GM21619 (cell line): ENCODE data around the gene LRRIQ1.
"Not testable (repeated sequence)": the region's sequence is repeated elsewhere in the genome, so short reads cannot be mapped to it uniquely, and the experiment has no call there.

Experiments used
- ATAC-seq: cut with Tn5 transposase; IDR thresholded peaks from one replicate; pipeline ENCODE4 v1.9.1; 2021; ENCODE audit not compliant: unreplicated experiment

LRRIQ1 gene

DNA sequence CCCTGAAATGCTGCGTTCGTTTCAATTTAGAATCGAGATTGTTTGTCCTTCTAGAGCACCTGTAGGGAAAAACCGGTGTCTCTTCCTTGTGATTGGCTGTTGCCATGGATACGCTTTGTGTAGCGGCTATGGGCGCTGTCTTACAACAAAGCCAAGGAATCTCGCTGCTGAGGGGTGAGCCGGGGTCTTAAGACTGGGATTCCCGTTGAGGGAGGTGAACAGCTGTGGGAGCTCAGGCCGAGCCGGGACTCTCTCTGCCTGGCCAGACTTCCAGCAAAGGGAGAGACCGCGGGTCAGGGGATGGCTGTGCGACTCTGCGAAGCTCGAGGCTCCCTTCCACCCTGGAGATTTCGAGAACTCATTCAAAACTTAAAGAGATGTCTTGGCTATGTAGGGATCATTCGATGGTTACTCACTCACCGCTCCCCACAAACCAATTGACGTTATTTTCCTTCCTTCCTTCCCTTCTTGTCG lies at the start of gene LRRIQ1, which contains the start of gene TSPAN19:
Gene LRRIQ1, plus strand, starts transcription at position 118 of the 474 bp plus-strand sequence. CDS start 1,826 bp downstream, outside the sequence.
Gene TSPAN19, minus strand, starts transcription at position 44 of the 474 bp plus-strand sequence. CDS start 6,331 bp downstream, outside the sequence.
- peak; percentile 96 for ATAC-seq

DNA sequence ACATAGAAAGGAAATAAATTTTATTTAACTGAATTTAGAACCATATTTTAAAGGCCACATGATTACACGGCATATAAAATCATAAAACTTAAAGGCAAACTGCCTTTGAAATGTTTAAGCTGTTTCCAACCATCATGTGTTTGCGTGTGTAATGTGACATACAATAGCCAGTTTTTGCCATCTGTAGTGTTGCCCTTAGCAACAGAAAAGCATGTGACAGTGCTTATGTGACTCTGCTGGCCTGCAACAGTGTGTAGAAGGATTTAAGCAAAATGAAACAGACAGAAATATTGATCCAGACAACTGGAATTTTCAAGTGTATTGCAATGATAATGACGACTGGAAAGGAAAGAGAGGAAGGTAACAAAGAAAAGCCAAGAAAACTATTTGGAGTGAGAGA lies 49.6 kb upstream of the LRRIQ1 start:
- no peak for ATAC-seq

DNA sequence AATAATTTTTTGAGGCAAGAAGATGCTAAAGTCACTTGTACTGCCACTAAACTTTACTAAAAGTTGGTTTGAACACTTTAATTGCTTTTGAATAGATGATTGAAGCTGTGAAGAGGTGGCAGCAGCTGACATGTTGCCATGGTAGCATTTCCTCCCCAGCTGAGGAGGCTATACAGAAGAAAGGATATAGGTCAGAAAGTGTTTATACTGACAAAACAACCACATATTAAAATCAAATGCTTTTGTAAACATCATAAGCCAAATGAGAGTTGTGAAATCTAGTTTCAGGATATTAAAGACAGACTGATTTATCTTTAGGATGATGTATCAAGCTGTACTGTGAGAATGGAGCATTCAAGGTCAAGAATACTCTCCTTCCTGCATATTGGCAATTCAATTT lies 41.7 kb upstream of the LRRIQ1 start:
- no peak for ATAC-seq

GRCh38 chr12:84995641-84996040 lies 40.5 kb upstream of the LRRIQ1 start:
- no peak for ATAC-seq

DNA sequence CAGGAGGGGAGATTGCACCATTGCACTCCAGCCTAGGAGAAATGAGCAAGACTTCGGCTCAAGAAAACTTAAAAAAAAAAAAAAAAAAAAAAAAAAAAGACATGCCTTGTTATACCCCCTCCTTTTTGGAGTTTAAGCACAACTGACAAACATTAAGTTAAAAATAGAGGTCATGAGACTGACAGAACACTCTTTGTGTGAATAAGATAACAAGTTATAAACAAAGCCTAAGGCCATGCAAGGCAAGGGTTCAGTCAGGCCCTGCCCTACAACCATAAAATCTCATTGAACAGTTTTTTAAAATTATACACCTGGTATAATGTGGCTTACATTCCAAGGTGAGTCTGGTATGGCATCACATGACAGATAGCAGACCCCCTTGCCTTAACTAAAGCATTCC lies 39.4 kb upstream of the LRRIQ1 start:
- ATAC-seq, result no peak

GRCh38 chr12:84998341-84998740 lies 37.8 kb upstream of the LRRIQ1 start:
- no peak for ATAC-seq

DNA sequence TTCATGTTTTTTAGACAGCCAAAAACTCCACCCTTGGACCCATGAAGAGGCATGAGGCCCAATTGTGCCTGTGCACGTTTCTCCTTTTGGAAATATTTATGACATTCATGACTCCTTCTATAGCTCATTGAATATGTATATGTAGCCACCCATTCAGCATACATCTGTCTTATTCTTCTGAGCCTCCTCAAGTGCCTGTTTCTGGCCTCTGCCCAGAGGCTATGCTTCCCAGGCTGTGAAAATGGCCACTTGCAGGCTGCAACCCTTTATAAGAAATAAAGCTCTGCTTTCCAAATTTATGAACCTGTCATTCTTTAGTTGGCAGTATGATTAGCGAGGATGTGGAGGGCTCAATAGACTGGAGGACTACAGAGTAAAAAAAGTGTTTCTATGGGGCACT lies 35.4 kb upstream of the LRRIQ1 start:
- ATAC-seq, result no peak

DNA sequence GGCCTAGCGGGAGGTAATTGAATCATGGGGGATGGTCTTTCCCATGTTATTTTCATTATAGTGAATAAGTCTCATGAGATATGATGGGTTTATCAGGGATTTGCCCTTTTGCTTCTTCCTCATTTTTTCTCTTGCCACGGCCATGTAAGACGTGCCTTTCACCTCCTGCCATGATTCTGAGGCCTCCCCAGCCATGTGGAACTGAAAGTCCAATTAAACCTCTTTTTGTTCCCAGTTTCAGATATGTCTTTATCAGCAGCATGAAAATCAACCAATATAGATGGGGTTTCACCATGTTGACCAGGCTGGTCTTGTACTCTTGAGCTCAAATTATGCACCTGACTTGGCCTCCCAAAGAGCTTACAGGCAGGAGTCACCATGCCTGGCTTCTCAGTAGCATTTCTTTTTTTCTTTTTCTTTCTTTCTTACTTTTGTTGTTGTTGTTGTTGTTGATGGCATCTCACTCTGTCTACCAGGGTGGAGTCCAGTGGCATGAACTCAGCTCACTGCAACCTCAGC lies 33.3 kb upstream of the LRRIQ1 start:
- no peak for ATAC-seq

GRCh38 chr12:85004204-85004603 lies 31.9 kb upstream of the LRRIQ1 start:
- no peak for ATAC-seq

GRCh38 chr12:85005047-85005446 lies 31.1 kb upstream of the LRRIQ1 start:
- not testable (repeated sequence) for ATAC-seq

DNA sequence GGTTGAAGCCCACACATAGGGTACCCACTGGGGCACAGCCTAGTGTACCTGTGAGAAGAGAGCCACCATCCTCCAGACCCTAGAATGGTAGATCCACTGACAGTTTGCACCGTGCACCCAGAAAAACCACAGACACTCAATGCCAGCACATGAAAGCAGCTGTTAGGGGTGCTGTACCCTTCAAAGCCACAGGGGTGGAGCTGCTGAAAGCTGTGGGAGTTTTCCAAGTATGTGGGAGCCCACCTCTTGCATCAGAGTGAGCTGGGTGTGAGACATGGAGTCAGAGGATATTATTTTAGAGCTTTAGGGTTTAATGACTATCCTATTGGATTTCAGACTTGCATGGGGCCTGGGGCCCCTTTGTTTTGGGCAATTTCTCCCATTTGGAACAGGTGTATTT lies 30.5 kb upstream of the LRRIQ1 start:
- ATAC-seq, result no peak

- ATAC-seq, result no peak
These were observed 29.9 kb upstream of the LRRIQ1 start for GRCh38 chr12:85006206-85006605.

DNA sequence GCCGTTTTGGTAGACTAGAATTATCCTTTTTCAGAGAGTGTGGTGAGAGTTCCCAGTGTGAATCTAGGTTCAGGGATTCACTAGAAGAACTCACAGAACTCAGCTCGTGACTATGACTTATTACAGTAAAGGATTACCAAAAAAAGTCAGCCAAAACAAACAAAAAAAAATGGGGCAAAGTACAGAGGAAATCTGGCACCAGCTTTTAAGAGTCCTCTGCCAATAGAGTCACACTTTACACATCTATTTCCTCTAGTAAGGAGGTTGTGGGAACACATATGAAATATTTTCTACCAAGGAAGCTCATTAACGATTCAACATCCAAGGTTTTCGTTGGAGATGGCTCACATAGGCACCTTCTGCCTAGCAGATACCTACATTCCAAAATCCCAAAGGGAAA lies 28.3 kb upstream of the LRRIQ1 start:
- ATAC-seq, result no peak

DNA sequence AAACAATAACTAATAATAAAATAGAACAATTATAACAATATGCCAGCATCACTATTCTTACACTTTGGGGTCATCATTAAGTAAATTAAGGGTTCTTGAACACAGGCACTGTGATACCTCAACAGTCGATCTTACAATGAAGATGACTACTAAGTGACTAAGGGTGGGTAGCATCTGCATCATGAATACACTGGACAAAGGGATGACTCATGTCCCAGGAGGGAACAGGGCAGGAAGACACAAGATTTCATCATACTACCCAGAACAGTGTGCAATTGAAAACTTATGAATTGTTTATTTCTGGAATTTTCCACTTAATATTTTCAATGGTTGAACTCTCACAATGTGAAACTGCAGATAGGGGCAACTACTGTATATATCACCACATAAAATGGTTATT lies 19.7 kb upstream of the LRRIQ1 start:
- no peak for ATAC-seq

DNA sequence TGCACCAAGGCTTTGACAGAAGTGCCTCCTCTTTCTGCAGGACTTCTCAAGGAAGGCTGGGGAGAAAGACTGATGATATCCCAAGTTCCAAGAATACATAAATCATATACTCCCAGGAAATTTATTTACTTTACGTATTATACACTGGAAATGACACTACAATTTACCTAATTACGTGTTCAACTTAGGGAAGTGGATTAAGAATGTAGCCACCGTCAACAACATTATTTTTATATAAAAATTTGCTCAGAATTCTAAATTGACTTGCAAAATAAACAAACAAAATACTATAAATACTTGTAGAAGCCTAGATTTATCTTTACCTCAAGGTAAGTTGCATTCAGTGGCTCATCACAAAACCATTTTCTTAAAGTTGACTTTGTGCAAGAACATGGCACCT lies 19.0 kb upstream of the LRRIQ1 start:
- ATAC-seq, result no peak

- ATAC-seq, result no peak
These were observed 18.5 kb upstream of the LRRIQ1 start for GRCh38 chr12:85017618-85018017.

DNA sequence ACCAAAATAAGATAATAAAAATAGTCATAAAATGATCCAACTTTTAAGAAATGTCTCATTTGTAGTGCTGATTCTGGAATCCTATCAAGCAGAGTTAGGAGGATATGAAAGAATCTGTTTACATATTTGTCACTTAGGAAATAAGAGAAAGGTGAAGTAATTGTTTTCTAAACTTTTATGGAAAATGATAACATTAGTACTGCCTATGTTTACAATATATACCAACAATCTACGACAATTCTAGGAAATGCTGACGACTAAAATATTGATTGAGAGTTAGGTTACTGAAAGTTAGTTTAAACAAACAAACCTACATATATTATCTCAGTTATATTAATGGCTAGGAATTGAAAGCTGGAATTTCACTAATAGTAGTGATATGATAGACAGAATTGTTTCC lies 18.1 kb upstream of the LRRIQ1 start:
- ATAC-seq, result no peak

- peak; percentile 59 for ATAC-seq
These were observed 6.7 kb upstream of the LRRIQ1 start for GRCh38 chr12:85029456-85029855.

- ATAC-seq, result no peak
These were observed 582 bp downstream of the LRRIQ1 start for GRCh38 chr12:85036733-85037132.

- no peak for ATAC-seq
These were observed 5.2 kb downstream of the LRRIQ1 start for GRCh38 chr12:85041395-85041794.

GRCh38 chr12:85043829-85044228 lies 7.7 kb downstream of the LRRIQ1 start:
- ATAC-seq, result no peak

DNA sequence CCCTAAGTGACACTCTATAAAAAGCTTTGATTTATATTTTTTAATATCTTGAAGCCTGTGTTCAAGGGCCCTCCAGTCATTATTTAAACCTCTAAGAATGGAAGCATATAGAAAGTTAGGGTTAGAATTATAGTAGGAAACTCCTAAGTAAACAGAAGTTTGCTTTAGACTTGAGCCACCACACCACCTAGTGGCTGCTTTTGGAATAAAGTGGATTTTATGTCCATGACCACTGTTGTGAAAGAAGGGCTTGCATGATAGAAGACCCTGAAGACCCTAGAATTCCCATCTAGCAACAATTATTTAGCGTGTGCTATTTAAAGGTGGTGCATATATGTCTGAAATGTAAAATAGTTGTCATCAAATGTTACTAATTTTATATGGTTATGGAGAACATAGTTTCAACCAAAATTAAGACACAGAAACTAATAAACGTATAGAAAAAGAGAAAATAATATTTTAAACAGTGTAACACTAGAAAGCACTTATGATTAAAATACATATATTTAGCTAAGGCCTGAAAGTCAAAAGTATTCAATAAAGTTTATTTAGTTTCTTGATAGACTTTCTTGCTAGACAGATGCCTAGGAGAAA lies 21.3 kb downstream of the LRRIQ1 start:
- ATAC-seq, result peak; percentile 87

- no peak for ATAC-seq
These were observed 22.2 kb downstream of the LRRIQ1 start for GRCh38 chr12:85058339-85058738.
